Neural cell (in vitro differentiated cells): ENCODE measurements around the gene DSCAM. TPM values are rescaled to one million over a fixed set of nuclear protein-coding genes. Genes with fewer than 3 reads are reported as not detected.
A peak's percentile ranks its signal among the peaks of the same experiment; 100 is the strongest.

Experiments used
- H2AFZ ChIP-seq: fragments of 200-600, 300-800 bp; sonication (generic), shearing (Covaris generic); 2 replicates; pipeline ENCODE4 v1.6.0; 2014; ENCODE audit warnings: low read depth, mild to moderate bottlenecking, antibody characterized with exemption, low read length, moderate library complexity
- H3F3A ChIP-seq: fragments of 200-600 bp; shearing (Covaris generic); 2 replicates; pipeline ENCODE4 v1.6.1; 2016; ENCODE audit warnings: mild to moderate bottlenecking, moderate library complexity, mixed read lengths, antibody characterized with exemption, low read length; ENCODE audit not compliant: insufficient read depth, poor library complexity, severe bottlenecking
- H3K27ac ChIP-seq: fragments of 200-600, 300-800 bp; sonication (generic), shearing (Covaris generic); 2 replicates; pipeline ENCODE4 v1.5.1; 2014; ENCODE audit warnings: mild to moderate bottlenecking, low read length, moderate library complexity
- H3K27me3 ChIP-seq: fragments of 300-800, 200-600 bp; sonication (generic), shearing (Covaris generic); 2 replicates; pipeline ENCODE4 v1.6.0; 2014; ENCODE audit warnings: mild to moderate bottlenecking, low read depth, low read length, moderate library complexity; ENCODE audit not compliant: insufficient read depth
- H3K36me3 ChIP-seq: fragments of 300-800, 200-600 bp; sonication (generic), shearing (Covaris generic); 2 replicates; pipeline ENCODE4 v1.5.1; 2014; ENCODE audit warnings: mild to moderate bottlenecking, antibody characterized with exemption, low read length, moderate library complexity; ENCODE audit not compliant: insufficient read depth
- H3K4me2 ChIP-seq: fragments of 300-800, 200-600 bp; sonication (generic), shearing (Covaris generic); 2 replicates; pipeline ENCODE4 v1.6.0; 2014; ENCODE audit warnings: mild to moderate bottlenecking, low read length
- H3K4me3 ChIP-seq: fragments of 300-800, 200-600 bp; sonication (generic), shearing (Covaris generic); 2 replicates; pipeline ENCODE4 v1.5.1; 2014; ENCODE audit warnings: mild to moderate bottlenecking, low read length, moderate library complexity
- H3K79me2 ChIP-seq: fragments of 200-600 bp; shearing (Covaris generic); replicated peaks from 2 replicates; pipeline ENCODE4 v1.6.0; 2014; ENCODE audit warnings: mild to moderate bottlenecking, low read length, moderate library complexity; ENCODE audit not compliant: insufficient read depth
- H3K9ac ChIP-seq: fragments of 300-800, 200-600 bp; sonication (generic), shearing (Covaris generic); 2 replicates; pipeline ENCODE4 v1.6.1; 2016; ENCODE audit warnings: mild to moderate bottlenecking, low read length, mixed read lengths
- H3K9me2 ChIP-seq: fragments of 200-600 bp; shearing (Covaris generic); 2 replicates; pipeline ENCODE4 v1.6.1; 2016; ENCODE audit warnings: mild to moderate bottlenecking, low read length, mixed read lengths; ENCODE audit not compliant: insufficient read depth
- H3K9me3 ChIP-seq: fragments of 200-600, 300-800 bp; sonication (generic), shearing (Covaris generic); 2 replicates; pipeline ENCODE4 v1.6.1; 2016; ENCODE audit warnings: mild to moderate bottlenecking, mixed run types, low read length, moderate library complexity, mixed read lengths
- H4K20me1 ChIP-seq: fragments of 200-600 bp; shearing (Covaris generic); 2 replicates; pipeline ENCODE4 v1.6.1; 2016; ENCODE audit warnings: mild to moderate bottlenecking, mixed run types; ENCODE audit not compliant: insufficient read depth
- EP300 ChIP-seq: fragments of 450-650 bp; conservative IDR thresholded peaks from 2 replicates; pipeline ENCODE4 v1.6.1; 2014; ENCODE audit warnings: antibody characterized with exemption, mild to moderate bottlenecking, moderate library complexity; ENCODE audit not compliant: poor library complexity, severe bottlenecking
- EZH2 ChIP-seq: fragments of 200-600, 300-800 bp; shearing (Covaris generic), sonication (generic); IDR thresholded peaks from 2 replicates; pipeline ENCODE4 v1.6.1; 2014; ENCODE audit warnings: antibody characterized with exemption, low read length, borderline replicate concordance, mild to moderate bottlenecking; ENCODE audit not compliant: insufficient read depth, poor library complexity, severe bottlenecking
- MXI1 ChIP-seq: fragments of 450-650 bp; conservative IDR thresholded peaks from 2 replicates; pipeline ENCODE4 v1.6.1; 2014; ENCODE audit warnings: antibody characterized with exemption, mild to moderate bottlenecking; ENCODE audit not compliant: poor library complexity, severe bottlenecking
- POLR2AphosphoS5 ChIP-seq: IDR thresholded peaks from 2 replicates; pipeline ENCODE4 v1.6.1; 2012
- RAD21 ChIP-seq: fragments of 450-650 bp; conservative IDR thresholded peaks from 2 replicates; pipeline ENCODE4 v1.6.1; 2014; ENCODE audit warnings: antibody characterized with exemption, mild to moderate bottlenecking, moderate library complexity
- SMC3 ChIP-seq: fragments of 450-650 bp; conservative IDR thresholded peaks from 2 replicates; pipeline ENCODE4 v1.6.1; 2014; ENCODE audit warnings: antibody characterized with exemption, mild to moderate bottlenecking, moderate library complexity; ENCODE audit not compliant: poor library complexity
- TAF1 ChIP-seq: IDR thresholded peaks from 2 replicates; pipeline ENCODE4 v1.6.1; 2012; ENCODE audit warnings: low read depth
- polyA plus RNA-seq: library from polyadenylated mRNA; depleted of rRNA; stranded (reverse); fragments of >200 nt; gene quantifications from 2 replicates; pipeline ENCODE4 v1.2.3, GENCODE V29; 2014
- TF ChIP-seq, protein P1 (sequence below): fragments of 450-650 bp; IDR thresholded peaks from 2 replicates; pipeline ENCODE4 v1.5.1; 2014; ENCODE audit warnings: antibody characterized with exemption, mild to moderate bottlenecking, moderate library complexity; ENCODE audit not compliant: poor library complexity, severe bottlenecking
- TF ChIP-seq, protein P2 (sequence below): IDR thresholded peaks from 2 replicates; pipeline ENCODE4 v1.6.1; 2012; ENCODE audit warnings: borderline replicate concordance

The DSCAM gene
- polyA plus RNA-seq, 1 donor from 2014 or later = 5.3 TPM

DNA sequence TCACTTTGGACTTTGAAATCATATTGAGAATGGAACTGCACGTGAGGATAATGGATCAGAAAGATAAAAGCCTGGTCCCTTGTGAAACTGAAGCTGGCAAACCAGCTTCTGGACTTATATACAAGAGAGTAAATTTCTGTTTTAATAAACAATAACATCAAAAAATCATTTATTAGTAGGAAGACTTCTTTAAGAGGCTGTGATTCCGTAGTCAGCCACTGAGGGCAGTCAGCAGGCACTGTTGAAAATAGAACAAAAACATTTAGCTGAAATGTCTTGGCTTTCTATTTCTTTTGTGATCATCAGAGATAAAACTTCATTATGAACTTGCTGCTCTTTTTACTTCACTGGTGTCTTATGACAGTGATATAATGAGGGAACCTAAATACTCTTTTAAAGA lies 490.3 kb downstream of the DSCAM start:
- no peak overlapping the region for H3K4me3 ChIP-seq
- H3K4me2 ChIP-seq = no peak overlapping the region
- no peaks in the 10 kb centered on the region for H3K36me3 ChIP-seq
- no peaks in the 10 kb centered on the region for H4K20me1 ChIP-seq
- TF ChIP-seq, protein P1, sequence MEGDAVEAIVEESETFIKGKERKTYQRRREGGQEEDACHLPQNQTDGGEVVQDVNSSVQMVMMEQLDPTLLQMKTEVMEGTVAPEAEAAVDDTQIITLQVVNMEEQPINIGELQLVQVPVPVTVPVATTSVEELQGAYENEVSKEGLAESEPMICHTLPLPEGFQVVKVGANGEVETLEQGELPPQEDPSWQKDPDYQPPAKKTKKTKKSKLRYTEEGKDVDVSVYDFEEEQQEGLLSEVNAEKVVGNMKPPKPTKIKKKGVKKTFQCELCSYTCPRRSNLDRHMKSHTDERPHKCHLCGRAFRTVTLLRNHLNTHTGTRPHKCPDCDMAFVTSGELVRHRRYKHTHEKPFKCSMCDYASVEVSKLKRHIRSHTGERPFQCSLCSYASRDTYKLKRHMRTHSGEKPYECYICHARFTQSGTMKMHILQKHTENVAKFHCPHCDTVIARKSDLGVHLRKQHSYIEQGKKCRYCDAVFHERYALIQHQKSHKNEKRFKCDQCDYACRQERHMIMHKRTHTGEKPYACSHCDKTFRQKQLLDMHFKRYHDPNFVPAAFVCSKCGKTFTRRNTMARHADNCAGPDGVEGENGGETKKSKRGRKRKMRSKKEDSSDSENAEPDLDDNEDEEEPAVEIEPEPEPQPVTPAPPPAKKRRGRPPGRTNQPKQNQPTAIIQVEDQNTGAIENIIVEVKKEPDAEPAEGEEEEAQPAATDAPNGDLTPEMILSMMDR = peak; percentile 25
- no peak for TF ChIP-seq MXI1
- no peaks in the 10 kb centered on the region for H3K9me3 ChIP-seq
- no peak overlapping the region for H2AFZ ChIP-seq
- H3F3A ChIP-seq = no peaks in the 10 kb centered on the region
- no peaks in the 10 kb centered on the region for H3K79me2 ChIP-seq
- H3K27ac ChIP-seq = no peak overlapping the region
- no peak overlapping the region for H3K9ac ChIP-seq
- H3K9me2 ChIP-seq = no peaks in the 10 kb centered on the region
- no peaks in the 10 kb centered on the region for H3K27me3 ChIP-seq

DNA sequence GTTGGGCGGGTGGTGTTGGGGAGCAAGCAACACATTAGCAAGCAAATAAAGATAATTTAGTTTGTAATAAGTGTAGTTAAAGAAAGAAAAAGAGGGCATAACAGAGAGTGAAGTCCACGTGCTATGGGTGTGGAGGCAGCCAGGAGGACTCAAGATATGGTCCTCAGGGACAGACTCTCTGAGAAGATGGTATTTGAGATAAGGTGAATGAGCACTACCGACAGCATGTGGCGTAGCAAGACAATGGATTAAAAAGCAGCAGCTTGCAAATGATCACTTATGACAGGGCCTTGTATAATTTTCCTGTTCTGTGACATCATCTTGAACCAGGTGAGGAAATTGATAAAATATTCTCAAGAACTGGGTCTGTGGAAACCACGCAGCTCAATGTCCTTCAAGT lies 491.9 kb downstream of the DSCAM start:
- H3K4me3 ChIP-seq = no peak overlapping the region
- H3F3A ChIP-seq = no peaks in the 10 kb centered on the region
- H3K27ac ChIP-seq = peak overlapping the region; percentile 25
- H3K9me2 ChIP-seq = no peaks in the 10 kb centered on the region
- no peak overlapping the region for H2AFZ ChIP-seq
- no peaks in the 10 kb centered on the region for H4K20me1 ChIP-seq
- H3K27me3 ChIP-seq = no peaks in the 10 kb centered on the region
- no peaks in the 10 kb centered on the region for H3K79me2 ChIP-seq
- no peak overlapping the region for H3K9ac ChIP-seq
- no peaks in the 10 kb centered on the region for H3K36me3 ChIP-seq
- no peaks in the 10 kb centered on the region for H3K9me3 ChIP-seq
- TF ChIP-seq, protein P1 = no peak
- no peak overlapping the region for H3K4me2 ChIP-seq

DNA sequence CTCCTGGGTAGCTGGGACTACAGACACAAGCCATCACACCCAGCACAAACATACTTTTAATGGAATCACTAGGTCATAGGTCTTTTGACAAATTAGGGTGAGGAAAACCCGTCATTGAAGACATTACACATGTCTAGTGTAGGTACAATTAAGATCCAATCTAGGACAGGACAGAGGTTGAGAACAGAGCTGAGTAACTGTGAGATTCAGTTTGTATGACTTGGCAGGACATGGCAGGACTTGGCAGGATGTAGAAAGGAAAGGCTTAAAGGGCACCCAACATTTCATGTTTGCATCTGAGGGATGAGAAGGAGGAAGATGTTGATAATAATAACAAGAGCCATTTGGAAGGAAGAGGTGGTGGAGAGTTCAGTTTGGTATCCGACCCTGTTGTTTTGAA lies 496.0 kb downstream of the DSCAM start:
- Histone ChIP-seq H2AFZ (no peak overlapping the region), H3K4me3 (no peak overlapping the region), H4K20me1 (no peaks in the 10 kb centered on the region), H3K9ac (no peak overlapping the region), H3K27me3 (no peaks in the 10 kb centered on the region), H3K9me2 (no peaks in the 10 kb centered on the region), H3K27ac (no peak overlapping the region), H3K36me3 (no peaks in the 10 kb centered on the region), H3K4me2 (no peak overlapping the region), H3K9me3 (no peaks in the 10 kb centered on the region), H3F3A (no peaks in the 10 kb centered on the region), H3K79me2 (no peaks in the 10 kb centered on the region)
- TF ChIP-seq SMC3 (no peak), POLR2AphosphoS5 (no peak), RAD21 (no peak), TAF1 (no peak), EP300 (no peak), EZH2 (no peak), MXI1 (no peak)
- TF ChIP-seq, protein P1 = no peak
- TF ChIP-seq, protein P2, sequence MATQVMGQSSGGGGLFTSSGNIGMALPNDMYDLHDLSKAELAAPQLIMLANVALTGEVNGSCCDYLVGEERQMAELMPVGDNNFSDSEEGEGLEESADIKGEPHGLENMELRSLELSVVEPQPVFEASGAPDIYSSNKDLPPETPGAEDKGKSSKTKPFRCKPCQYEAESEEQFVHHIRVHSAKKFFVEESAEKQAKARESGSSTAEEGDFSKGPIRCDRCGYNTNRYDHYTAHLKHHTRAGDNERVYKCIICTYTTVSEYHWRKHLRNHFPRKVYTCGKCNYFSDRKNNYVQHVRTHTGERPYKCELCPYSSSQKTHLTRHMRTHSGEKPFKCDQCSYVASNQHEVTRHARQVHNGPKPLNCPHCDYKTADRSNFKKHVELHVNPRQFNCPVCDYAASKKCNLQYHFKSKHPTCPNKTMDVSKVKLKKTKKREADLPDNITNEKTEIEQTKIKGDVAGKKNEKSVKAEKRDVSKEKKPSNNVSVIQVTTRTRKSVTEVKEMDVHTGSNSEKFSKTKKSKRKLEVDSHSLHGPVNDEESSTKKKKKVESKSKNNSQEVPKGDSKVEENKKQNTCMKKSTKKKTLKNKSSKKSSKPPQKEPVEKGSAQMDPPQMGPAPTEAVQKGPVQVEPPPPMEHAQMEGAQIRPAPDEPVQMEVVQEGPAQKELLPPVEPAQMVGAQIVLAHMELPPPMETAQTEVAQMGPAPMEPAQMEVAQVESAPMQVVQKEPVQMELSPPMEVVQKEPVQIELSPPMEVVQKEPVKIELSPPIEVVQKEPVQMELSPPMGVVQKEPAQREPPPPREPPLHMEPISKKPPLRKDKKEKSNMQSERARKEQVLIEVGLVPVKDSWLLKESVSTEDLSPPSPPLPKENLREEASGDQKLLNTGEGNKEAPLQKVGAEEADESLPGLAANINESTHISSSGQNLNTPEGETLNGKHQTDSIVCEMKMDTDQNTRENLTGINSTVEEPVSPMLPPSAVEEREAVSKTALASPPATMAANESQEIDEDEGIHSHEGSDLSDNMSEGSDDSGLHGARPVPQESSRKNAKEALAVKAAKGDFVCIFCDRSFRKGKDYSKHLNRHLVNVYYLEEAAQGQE = no peak
